OCI-LY1 (cell line): ENCODE measurements around the gene SLC38A8.

Experiments used
- EZH2 ChIP-seq: fragments of 200-600 bp; sonication (generic), shearing (Covaris generic); IDR thresholded peaks from 2 replicates; pipeline ENCODE4 v1.8.0; 2017; ENCODE audit warnings: borderline replicate concordance, mixed run types, mild to moderate bottlenecking, antibody characterized with exemption, low read length, moderate library complexity, mixed read lengths
- TF ChIP-seq, protein P1 (sequence below): fragments of 200-600 bp; sonication (generic), shearing (Covaris generic); IDR thresholded peaks from 2 replicates; pipeline ENCODE4 v1.5.1; 2017; ENCODE audit warnings: mild to moderate bottlenecking, antibody characterized with exemption, low read length, moderate library complexity, mixed read lengths

DNA sequence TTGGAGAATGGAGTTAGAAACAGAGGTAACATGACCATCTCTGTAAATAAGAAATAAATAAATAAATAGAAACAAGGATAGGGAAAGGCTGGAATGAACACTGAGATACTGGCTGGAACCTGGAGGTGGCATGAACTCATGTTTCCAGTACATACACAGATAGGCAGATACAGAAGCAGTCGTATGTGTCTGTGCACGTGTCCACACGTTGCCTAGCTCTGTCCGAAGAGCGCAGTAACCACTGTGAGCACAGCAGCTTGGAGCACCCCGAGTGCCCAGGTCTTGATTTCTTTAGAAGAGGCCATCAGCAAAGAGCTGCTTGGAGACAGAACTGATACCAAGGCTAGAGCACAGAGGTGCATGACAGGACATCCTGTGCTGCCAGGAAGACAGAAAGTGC lies 37.1 kb upstream of the SLC38A8 start:
- TF ChIP-seq, protein P1, sequence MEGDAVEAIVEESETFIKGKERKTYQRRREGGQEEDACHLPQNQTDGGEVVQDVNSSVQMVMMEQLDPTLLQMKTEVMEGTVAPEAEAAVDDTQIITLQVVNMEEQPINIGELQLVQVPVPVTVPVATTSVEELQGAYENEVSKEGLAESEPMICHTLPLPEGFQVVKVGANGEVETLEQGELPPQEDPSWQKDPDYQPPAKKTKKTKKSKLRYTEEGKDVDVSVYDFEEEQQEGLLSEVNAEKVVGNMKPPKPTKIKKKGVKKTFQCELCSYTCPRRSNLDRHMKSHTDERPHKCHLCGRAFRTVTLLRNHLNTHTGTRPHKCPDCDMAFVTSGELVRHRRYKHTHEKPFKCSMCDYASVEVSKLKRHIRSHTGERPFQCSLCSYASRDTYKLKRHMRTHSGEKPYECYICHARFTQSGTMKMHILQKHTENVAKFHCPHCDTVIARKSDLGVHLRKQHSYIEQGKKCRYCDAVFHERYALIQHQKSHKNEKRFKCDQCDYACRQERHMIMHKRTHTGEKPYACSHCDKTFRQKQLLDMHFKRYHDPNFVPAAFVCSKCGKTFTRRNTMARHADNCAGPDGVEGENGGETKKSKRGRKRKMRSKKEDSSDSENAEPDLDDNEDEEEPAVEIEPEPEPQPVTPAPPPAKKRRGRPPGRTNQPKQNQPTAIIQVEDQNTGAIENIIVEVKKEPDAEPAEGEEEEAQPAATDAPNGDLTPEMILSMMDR: no peak
- TF ChIP-seq EZH2: no peak
